ENCODE results near the gene TRMT2B.

DNA sequence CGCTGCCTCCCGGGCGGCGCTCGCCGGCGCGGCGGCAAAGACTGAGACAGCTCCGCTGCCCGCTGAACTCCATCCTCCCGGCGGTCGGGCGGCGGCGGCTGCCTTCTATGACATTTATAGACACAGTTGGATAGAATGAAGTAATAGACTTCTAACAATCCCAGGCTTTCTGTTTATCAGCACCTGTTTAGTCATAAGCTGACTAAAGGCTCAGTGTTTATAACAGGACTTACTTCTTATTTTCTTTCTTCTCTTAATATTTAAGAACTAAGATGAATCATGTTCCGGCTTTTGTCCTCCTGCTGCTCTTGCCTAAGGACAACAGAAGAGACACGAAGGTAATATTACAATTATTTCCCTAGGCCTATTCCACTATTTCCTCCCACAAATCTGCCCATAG, 78.5 kb downstream of the TRMT2B start:
- TF ChIP-seq POLR2A (IDR thresholded peaks at IDR 0.05; ENCODE audit: borderline replicate concordance, extremely low read depth, insufficient read depth, insufficient read length) (no peak), YY1 (IDR thresholded peaks at IDR 0.05; ENCODE audit: extremely low read depth, insufficient replicate concordance, low read depth, low read length) (no peak), ZFX (IDR thresholded peaks at IDR 0.05) (no peak)
- TF ChIP-seq, protein P1, sequence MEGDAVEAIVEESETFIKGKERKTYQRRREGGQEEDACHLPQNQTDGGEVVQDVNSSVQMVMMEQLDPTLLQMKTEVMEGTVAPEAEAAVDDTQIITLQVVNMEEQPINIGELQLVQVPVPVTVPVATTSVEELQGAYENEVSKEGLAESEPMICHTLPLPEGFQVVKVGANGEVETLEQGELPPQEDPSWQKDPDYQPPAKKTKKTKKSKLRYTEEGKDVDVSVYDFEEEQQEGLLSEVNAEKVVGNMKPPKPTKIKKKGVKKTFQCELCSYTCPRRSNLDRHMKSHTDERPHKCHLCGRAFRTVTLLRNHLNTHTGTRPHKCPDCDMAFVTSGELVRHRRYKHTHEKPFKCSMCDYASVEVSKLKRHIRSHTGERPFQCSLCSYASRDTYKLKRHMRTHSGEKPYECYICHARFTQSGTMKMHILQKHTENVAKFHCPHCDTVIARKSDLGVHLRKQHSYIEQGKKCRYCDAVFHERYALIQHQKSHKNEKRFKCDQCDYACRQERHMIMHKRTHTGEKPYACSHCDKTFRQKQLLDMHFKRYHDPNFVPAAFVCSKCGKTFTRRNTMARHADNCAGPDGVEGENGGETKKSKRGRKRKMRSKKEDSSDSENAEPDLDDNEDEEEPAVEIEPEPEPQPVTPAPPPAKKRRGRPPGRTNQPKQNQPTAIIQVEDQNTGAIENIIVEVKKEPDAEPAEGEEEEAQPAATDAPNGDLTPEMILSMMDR (IDR thresholded peaks at IDR 0.05 in 2 of 3, conservative IDR thresholded peaks at IDR 0.05 in 1 of 3; ENCODE audit: borderline replicate concordance in 1 of 3, insufficient read depth in 1 of 3, low read depth in 2 of 3, low read length in 2 of 3), result no peak

Measured in HCT116 (cell line).